Spleen (tissue), 7 donors: ENCODE results near the gene NKX1-1.

Experiments used
- POLR2A ChIP-seq, 3 donors: fragments of 450-650 bp; IDR thresholded peaks; one replicate each; pipeline ENCODE4 v1.5.1; 2017; ENCODE audit warnings: antibody characterized with exemption in 3 of 3, mild to moderate bottlenecking in 1 of 3
- TF ChIP-seq, protein P1 (sequence below), 11 experiments: fragments of 200-600 bp in 7 of 11; fragments of 450-650 bp in 4 of 11; sonication (generic) in 4 of 11; IDR thresholded peaks in 8 of 11; conservative IDR thresholded peaks in 3 of 11; 1 replicate in 7 of 11; 2 replicates in 4 of 11; pipeline versions ENCODE4 v1.4.0 to v1.8.0; 2016 to 2021; ENCODE audit warnings: antibody characterized with exemption in 11 of 11, inconsistent platforms in 4 of 11, mild to moderate bottlenecking in 1 of 11
- donor health status: DM: no; HTN: no; CAD: no; lungs with moderate emphysema.
- donor health status: DM: no; HTN: no; CAD: no.
- donor health status: DM: no; HTN: no; CAD: no.

DNA sequence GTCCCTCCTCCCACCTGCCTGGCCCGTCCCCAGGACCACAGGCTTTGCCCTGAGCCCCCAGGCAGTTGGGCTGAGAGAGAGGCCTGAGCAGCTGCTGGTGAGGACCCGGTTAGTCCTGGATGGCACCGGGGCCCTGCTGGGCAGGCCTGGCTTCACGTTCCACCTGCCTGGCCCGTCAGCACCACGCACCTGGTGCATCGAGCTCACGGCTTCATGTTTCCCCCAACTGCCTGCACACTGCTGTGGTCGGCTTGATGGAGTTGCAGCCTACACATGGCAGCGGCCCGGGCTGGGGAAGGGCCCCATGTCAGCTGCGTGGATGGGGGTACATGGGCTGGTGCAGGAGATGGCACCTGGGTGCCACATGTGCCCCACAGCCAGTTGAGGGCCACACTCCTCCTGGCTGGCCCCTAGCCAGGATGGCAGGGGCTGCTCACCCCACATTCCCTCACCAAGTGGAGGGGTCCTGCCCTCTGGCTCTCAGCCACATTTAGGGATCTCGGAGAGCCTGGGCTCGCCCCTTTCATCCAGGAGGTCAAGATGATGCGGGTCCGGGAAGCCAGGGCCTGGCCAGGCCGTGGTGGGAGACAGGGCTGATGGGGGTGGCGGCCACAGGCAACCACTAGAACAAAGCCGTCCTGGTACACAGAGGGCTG is 28.5 kb downstream of the NKX1-1 start:
- TF ChIP-seq, protein P1, sequence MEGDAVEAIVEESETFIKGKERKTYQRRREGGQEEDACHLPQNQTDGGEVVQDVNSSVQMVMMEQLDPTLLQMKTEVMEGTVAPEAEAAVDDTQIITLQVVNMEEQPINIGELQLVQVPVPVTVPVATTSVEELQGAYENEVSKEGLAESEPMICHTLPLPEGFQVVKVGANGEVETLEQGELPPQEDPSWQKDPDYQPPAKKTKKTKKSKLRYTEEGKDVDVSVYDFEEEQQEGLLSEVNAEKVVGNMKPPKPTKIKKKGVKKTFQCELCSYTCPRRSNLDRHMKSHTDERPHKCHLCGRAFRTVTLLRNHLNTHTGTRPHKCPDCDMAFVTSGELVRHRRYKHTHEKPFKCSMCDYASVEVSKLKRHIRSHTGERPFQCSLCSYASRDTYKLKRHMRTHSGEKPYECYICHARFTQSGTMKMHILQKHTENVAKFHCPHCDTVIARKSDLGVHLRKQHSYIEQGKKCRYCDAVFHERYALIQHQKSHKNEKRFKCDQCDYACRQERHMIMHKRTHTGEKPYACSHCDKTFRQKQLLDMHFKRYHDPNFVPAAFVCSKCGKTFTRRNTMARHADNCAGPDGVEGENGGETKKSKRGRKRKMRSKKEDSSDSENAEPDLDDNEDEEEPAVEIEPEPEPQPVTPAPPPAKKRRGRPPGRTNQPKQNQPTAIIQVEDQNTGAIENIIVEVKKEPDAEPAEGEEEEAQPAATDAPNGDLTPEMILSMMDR (IDR thresholded peaks at IDR 0.05 in 8 of 11, conservative IDR thresholded peaks at IDR 0.05 in 3 of 11): no peak
- TF ChIP-seq POLR2A (IDR thresholded peaks at IDR 0.05): no peak
